Measurements from ENCODE around the gene EIF4G3.
A peak's percentile ranks its signal among the peaks of the same experiment; 100 is the strongest.

Gene EIF4G3

DNA sequence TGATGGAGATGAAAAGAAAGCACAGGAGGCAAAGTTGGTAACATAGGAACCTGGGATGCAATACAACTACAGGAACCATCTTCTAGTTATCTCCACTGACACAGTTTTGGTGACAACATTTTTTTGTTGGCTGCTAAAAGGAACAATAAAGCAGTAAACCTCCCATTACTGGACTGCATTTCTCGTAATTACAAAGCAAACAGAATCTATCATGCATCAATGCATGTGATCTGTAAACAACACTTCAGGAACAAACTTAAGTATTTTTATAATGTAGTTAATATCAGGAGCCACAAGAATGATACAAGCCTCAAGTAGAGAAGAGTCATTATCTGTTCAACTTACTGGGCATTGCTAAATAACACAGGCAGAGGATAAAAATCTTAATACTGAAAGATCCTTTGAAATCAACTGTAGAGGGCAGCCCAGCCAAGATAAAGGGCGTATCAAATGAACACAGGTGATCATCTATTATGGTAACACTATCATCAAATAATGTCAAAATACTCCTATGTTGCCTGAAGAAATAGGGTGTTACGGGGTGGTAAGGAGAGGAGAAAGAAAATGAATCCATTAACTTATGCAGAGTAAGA is 193.3 kb downstream of the EIF4G3 start:
- no peak for DNase-seq

DNA sequence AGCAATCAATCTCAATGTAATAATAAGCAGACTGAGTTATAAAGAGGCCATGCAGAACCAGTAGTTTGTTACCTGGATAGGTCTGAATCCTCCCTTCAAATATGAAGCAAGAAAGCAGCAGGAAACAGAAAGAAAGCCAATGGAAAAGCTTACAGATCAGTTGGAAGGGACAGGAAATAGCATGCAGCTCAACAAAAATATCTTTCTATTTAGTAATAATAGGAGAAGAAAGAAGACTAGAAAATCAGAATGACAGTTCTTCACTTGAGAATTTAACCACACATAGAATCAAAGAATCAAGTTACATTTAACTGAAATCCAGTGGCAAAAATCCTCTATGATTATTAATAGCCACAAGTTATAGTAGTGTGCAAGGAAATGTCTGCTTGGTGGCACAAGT is 194.4 kb downstream of the EIF4G3 start:
- no peak for DNase-seq

DNA sequence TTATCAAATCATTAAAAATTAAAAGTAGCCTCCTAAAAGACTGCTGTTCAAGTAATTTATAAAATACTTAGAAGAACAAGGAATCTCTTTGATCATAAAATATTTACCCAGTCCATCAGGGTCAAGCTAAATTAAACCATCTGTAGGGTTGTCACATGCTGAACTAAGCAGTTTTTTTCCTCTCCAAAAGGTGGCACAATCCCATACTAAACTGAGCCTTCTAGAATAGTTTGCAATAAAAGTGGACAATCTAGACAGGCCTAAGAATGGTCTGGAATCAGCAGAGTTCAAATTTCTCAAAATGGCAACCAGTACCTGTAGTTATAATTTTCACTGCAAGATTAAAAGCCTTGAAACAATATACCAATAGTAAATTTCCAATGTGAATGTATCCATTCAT is 194.8 kb downstream of the EIF4G3 start:
- peak; percentile 17 for DNase-seq

GRCh38 chr1:20980051-20980450 is 196.6 kb downstream of the EIF4G3 start:
- DNase-seq, result no peak

- DNase-seq, result no peak
Observed at GRCh38 chr1:20978413-20978812, 198.3 kb downstream of the EIF4G3 start.

GRCh38 chr1:20975668-20976067 is 201.0 kb downstream of the EIF4G3 start:
- no peak for DNase-seq

DNA sequence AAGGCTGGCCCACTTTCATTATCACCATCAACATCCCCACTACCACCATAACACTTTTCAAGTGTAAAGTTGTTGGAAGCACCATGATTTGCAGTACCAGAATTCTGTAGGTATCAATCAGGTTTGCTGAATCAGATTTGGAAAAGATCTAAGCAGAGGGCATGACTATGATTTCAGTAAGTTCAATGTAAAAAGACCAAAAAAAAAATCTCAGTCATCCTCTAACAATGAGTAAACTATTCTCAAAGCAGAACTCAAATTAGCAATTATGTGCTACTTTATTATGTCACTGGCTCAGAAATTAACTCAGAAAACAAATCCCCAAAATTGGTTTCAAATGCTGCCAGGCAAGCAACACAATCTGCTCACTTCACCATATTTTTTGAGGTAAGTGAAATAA is 201.7 kb downstream of the EIF4G3 start:
- DNase-seq, result no peak

DNA sequence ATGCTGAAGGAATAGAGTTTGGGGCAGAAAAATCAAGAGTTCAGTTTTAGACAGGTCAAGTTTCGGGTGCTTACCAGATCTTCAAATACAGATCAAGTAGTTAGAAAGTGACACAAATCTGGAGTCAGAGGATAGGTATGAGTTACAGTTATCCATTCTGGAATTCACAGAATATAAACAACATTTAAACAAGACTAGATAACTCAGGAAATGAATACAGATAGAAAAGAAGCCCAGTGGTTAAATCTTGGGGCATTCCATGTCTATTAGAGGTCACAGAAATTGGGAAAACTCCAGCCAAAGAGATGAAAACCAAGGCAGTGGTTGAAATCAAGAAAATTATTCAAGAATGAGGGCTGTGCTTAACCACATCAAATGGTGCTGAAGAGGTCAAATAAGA is 202.6 kb downstream of the EIF4G3 start:
- DNase-seq, result no peak

DNA sequence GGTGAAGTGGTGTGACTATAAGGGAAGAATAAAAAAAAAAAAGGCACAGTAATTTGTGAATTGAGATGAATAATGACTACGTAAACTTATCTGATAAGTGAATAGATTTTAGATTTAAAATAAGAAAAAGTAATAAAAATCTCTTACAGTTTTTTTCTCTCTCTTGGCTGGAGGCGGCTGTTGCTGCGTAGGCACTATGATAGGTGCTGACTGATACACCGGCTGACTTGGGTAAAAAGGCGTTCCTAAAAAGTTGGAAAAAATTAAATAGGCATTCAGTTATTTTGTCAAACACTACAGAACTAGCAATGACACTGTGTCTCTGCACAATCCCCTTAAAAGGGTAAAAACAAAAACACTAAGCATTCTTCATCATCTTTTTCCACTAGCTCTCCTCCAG is 203.8 kb downstream of the EIF4G3 start:
- no peak for DNase-seq

- DNase-seq, result no peak
Observed at GRCh38 chr1:20964540-20965484, 211.9 kb downstream of the EIF4G3 start.

GRCh38 chr1:20962576-20963258 is 214.0 kb downstream of the EIF4G3 start:
- no peak for DNase-seq

- no peak for DNase-seq
Observed at GRCh38 chr1:20958430-20958829, 218.3 kb downstream of the EIF4G3 start.

- no peak for DNase-seq
Observed at GRCh38 chr1:20956272-20956671, 220.4 kb downstream of the EIF4G3 start.

DNA sequence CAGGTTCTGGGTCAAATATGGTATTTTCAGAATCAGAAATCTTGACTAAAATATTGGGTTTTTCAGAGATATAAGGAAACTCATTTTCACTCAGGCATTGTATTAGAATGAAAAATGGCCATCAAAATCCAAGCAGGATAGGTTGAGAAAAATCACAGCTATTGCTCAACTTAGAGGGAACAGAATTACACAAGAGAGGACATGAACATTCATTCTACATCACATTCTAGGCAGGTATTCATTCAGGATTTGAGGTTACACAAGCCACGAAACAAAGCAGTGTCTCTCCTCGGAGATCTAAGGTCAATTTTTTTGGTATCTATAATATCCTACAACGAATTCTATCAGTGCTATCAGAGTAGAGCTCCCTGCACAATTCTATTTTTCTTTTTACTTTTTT is 226.0 kb downstream of the EIF4G3 start:
- no peak for DNase-seq

GRCh38 chr1:20949871-20950590 is 226.7 kb downstream of the EIF4G3 start:
- no peak for DNase-seq

GRCh38 chr1:20948101-20948500 is 228.6 kb downstream of the EIF4G3 start:
- DNase-seq, result no peak

- DNase-seq, result no peak
Observed at GRCh38 chr1:20947409-20947808, 229.3 kb downstream of the EIF4G3 start.

GRCh38 chr1:20936621-20937020 is 240.1 kb downstream of the EIF4G3 start:
- no peak for DNase-seq

GRCh38 chr1:20936216-20936615 is 240.5 kb downstream of the EIF4G3 start:
- DNase-seq, result no peak

GRCh38 chr1:20935717-20936116 is 241.0 kb downstream of the EIF4G3 start:
- DNase-seq, result no peak

DNA sequence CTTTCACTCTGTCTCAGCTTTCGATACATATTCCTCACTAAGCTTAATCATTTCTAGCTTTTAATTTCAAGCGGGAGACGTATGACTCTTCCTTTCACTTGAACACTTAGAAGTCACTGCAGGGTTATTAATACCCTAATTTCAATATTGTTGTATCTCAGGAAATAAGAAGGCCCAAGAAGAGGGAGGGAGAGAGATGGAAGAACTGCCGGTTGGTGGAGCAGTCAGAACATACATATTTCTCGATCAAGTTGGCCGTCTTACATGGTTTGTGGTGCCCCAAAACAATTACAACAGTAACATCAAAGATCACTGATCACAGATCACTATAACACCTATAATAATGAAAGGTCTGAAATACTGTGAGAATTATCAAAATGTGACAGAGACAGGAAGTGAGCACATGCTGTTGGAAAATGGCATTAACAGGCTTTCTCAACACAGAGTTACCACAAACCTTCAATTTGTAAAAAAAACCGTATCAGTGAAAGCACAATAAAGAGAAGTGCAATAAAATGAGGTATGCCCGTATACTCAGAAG is 244.2 kb downstream of the EIF4G3 start:
- no peak for DNase-seq

GRCh38 chr1:20931930-20932436 is 244.7 kb downstream of the EIF4G3 start:
- DNase-seq, result no peak

- no peak for DNase-seq
Observed at GRCh38 chr1:20930427-20930826, 246.3 kb downstream of the EIF4G3 start.

Data from NCI-H2227 treated with DMSO at 0.1 percent for 48 hours (cell line).